ENCODE measurements around the gene TRIML2.

TRIML2 gene, protein sequence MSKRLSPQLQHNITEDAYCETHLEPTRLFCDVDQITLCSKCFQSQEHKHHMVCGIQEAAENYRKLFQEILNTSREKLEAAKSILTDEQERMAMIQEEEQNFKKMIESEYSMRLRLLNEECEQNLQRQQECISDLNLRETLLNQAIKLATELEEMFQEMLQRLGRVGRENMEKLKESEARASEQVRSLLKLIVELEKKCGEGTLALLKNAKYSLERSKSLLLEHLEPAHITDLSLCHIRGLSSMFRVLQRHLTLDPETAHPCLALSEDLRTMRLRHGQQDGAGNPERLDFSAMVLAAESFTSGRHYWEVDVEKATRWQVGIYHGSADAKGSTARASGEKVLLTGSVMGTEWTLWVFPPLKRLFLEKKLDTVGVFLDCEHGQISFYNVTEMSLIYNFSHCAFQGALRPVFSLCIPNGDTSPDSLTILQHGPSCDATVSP

DNA sequence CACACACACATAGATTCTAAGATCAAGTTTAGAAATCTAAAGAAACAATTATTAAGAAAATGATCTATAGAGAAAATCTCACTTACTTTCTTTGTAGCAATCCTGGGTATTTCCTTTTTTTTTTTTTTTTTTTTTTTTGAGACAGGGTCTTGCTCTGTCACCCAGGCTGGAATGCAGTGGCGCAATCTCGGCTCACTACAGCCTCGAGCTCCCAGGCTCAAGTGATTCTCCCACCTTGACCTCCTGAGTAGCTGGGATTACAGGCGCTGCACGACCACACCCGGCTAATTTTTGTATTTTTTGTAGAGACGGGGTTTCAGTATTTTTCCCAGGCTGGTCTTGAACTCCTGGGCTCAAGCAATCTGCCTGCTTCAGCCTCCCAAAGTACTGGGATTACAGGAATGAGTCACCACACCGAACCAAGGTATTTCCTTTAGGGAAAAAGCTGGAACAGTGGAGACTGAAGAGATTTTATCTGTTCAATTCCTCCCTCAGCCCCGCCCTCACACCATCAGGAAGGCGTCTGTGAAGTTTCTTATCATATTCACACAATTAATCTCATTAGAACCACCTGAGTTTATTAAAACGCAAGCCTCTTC, at the start of gene TRIML2:
Gene TRIML2, minus strand, starts transcription at position 447 of the 599 bp plus-strand sequence. CDS start 4,235 bp downstream, outside the sequence.
- no peak for DNase-seq

GRCh38 chr4:188158336-188158735, 48.9 kb upstream of the TRIML2 start:
- DNase-seq = no peak

GRCh38 chr4:188154668-188155405, 45.4 kb upstream of the TRIML2 start:
- DNase-seq = no peak

DNA sequence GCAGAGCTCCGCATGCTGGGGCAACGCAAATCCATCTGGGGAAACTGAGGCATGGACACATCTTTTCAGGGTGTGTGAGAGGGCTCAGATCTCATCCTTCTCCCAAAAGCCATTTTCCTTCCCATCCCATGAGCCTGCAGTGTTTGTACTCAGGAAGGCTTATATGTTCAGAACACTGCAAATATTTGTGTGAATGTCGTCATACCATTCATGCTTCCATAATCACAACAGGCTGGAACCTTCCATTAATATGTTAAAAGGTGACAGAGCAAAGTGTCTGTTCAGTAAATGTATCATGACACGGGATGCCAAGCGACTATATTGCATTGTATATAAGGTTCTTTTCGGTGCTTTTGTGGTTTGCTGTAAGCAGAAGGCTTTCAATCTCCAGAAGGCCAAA, 38.4 kb upstream of the TRIML2 start:
- no peak for DNase-seq

GRCh38 chr4:188147176-188147575, 37.8 kb upstream of the TRIML2 start:
- DNase-seq = no peak

GRCh38 chr4:188146618-188147017, 37.2 kb upstream of the TRIML2 start:
- DNase-seq = no peak

DNA sequence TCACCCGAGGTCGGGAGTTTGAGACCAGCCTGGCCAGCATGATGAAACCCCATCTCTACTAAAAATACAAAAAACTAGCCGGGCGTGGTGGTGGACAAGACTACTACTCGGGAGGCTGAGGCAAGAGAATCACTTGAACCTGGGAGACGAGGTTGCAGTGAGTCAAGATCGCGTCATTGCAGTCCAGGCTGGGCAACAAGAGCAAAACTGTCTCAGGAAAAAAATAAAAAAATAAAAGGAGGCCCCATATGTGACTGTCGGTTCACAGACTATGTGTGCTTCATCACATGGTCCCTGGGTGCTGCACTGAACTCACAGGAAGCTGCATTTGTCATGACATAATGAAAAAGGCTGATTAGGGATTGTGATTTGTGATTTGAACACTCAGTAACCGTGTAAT, 36.2 kb upstream of the TRIML2 start:
- DNase-seq = no peak

- no peak for DNase-seq
These were observed 34.3 kb upstream of the TRIML2 start for GRCh38 chr4:188143731-188144130.

- no peak for DNase-seq
These were observed 30.3 kb upstream of the TRIML2 start for GRCh38 chr4:188139671-188140070.

GRCh38 chr4:188139141-188139540, 29.7 kb upstream of the TRIML2 start, which contains the start of gene TRIML1:
TSS of gene TRIML1 (plus strand) at chr4:188139441. CDS start at chr4:188139559, 118 bp downstream.
- DNase-seq = no peak

DNA sequence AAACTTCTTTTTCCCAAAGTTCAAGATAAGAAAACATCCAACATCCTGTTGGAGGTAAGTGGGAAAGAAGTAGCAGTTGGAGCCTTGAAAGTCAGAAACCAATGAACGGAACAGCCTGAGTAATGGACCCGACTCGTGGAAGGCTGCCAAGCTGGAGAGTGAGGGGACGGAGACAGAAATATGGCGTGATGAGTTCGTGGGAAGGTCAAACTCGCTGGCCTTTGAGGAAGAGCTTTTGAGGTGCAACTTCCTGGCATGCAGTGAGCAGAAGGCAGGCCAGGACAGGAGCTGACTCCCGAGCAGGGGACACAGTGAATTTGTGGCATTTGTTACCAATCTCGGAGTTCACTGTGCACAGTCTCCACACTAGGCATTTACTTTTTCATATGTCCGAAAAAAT, 28.8 kb upstream of the TRIML2 start:
- DNase-seq = no peak

GRCh38 chr4:188132232-188132631, 22.8 kb upstream of the TRIML2 start:
- no peak for DNase-seq

- no peak for DNase-seq
These were observed 21.0 kb upstream of the TRIML2 start for GRCh38 chr4:188130355-188130754.

GRCh38 chr4:188127214-188127874, 17.9 kb upstream of the TRIML2 start:
- DNase-seq = no peak

GRCh38 chr4:188121530-188121929, 12.1 kb upstream of the TRIML2 start:
- DNase-seq = no peak

DNA sequence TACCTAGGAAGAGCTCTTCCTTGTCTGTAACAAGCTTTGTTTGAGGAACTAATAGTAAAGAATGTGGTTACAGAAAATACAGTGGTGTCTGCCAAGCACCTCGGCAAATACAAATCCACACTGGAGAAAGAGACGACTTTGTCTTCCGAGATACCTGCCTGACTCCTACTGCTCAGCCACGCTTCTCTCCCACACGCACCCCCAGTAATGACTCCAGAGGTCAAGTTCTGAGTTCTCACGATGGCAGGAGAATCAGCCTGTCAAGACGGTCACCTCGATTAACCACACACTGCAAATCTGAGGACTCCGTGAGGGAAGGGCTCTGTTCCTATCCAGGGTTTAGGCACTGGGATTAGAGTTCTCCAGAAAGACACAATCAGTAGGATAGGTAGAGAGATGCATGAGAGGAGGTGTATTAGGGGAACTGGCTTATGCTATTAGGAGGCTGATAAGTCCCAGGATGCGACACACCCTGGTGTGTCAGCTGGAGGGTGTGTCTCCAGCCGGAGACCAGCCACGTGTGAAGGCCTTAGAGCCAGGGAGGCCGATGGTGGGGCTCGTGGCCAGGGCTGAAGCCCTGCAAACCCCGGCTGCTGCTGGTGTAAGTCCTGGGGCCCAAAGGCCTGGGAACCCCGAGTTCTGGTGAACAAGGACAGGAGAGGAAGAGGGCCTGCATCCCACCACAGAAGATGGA, 8.4 kb upstream of the TRIML2 start:
- no peak for DNase-seq

GRCh38 chr4:188113156-188113555, 3.8 kb upstream of the TRIML2 start:
- DNase-seq = no peak

DNA sequence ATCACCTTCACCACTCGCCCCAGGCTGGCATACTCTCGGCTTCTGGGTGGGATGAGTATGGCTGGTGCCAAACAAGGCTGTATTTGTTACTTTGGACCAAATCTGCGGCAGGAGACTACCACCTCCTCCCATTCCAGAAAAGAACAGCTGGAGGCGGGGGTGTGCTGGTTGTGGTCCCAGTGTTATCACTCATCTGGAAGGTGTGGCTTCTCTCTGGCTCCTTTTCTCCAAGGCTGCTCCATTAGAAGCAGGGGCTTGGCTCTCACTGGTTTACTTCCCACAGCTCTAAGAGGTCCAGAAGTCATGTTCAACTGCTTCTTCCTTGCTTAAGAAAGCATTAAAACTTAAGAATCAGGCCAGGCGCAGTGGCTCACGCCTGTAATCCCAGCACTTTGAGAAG, 2.6 kb upstream of the TRIML2 start:
- no peak for DNase-seq

- no peak for DNase-seq
These were observed 1.5 kb upstream of the TRIML2 start for GRCh38 chr4:188110741-188111471.

GRCh38 chr4:188110036-188110435, 633 bp upstream of the TRIML2 start:
- DNase-seq = no peak

GRCh38 chr4:188107931-188108843, 1.2 kb downstream of the TRIML2 start:
- DNase-seq = no peak

Data from NCI-H2029 treated with DMSO at 0.1 percent for 48 hours (cell line).